HepG2 (cell line): ENCODE measurements around the gene PYGL. TPM values are rescaled to one million over a fixed set of nuclear protein-coding genes. Genes with fewer than 3 reads are reported as not detected.

Experiments used
- ATAC-seq: fragments of 200-7000 bp; cut with Tn5 transposase; 3 replicates; pipeline ENCODE4 v1.9.1; 2020; ENCODE audit warnings: mild to moderate bottlenecking, moderate library complexity
- BruUV-seq: library from RNA; stranded (reverse); fragments of 400-500 nt; replicated peaks from 2 replicates; lab custom pipeline; 2021; lab: Mats Ljungman, UMichigan
- CTCF ChIA-PET: fragments of 300-600 bp; formaldehyde crosslinking; extraction: SDS; loops from one replicate; lab custom pipeline; 2021; ENCODE audit warnings: low total read pairs, inconsistent platforms, low intra/inter-chr PET ratio; lab: Yijun Ruan, JAX
- POLR2A ChIA-PET: fragments of 350-600 bp; sonication (Branson Sonifier 250); formaldehyde crosslinking; loops from one replicate; lab custom pipeline; 2020; ENCODE audit warnings: antibody characterized with exemption, inconsistent platforms; lab: Yijun Ruan, JAX
- DNase-seq: peaks from one replicate; pipeline ENCODE4 v3.0.0-alpha.2; 2015; ENCODE audit warnings: low spot score
- FAIRE-seq: peaks from 3 replicates; lab custom pipeline; 2011; peaks lifted over from hg19 to GRCh38; lab: Jason Lieb, UNC
- H2AFZ ChIP-seq: one replicate; pipeline ENCODE4 v1.6.1; 2011; ENCODE audit warnings: low read length, inconsistent platforms
- H3K27ac ChIP-seq: fragments of 300-600 bp; 3 replicates; pipeline ENCODE4 v1.8.0; 2011; ENCODE audit warnings: mixed run types, mild to moderate bottlenecking, mixed read lengths, low read length, inconsistent platforms; ENCODE audit not compliant: insufficient read depth; ENCODE audit errors: extremely low read length
- H3K27me3 ChIP-seq, 2 experiments: fragments of 200-600 bp in 1 of 2; 2 replicates in 1 of 2; 3 replicates in 1 of 2; pipeline versions ENCODE4 v1.6.0 to v1.8.0; 2011; ENCODE audit warnings: low read length in 2 of 2, mild to moderate bottlenecking in 2 of 2, moderate library complexity in 2 of 2, inconsistent platforms in 1 of 2; ENCODE audit not compliant: insufficient read depth in 2 of 2, control insufficient read depth in 1 of 2
- H3K36me3 ChIP-seq, 2 experiments: fragments of 200-600 bp in 1 of 2; replicated peaks in 1 of 2; 2 replicates in 1 of 2; 3 replicates in 1 of 2; pipeline versions ENCODE4 v1.5.1 to v1.8.0; 2011; ENCODE audit warnings: low read length in 2 of 2, inconsistent platforms in 1 of 2; ENCODE audit not compliant: insufficient read depth in 2 of 2, control insufficient read depth in 1 of 2
- H3K4me1 ChIP-seq: 2 replicates; pipeline ENCODE4 v1.5.1; 2012; ENCODE audit warnings: low read length, inconsistent platforms; ENCODE audit not compliant: insufficient read depth
- H3K4me2 ChIP-seq: 2 replicates; pipeline ENCODE4 v1.6.0; 2011; ENCODE audit warnings: low read depth, low read length, inconsistent platforms
- H3K4me3 ChIP-seq, 3 experiments: fragments of 200-600 bp in 1 of 3; sonication (generic), shearing (Covaris generic) in 1 of 3; replicated peaks in 1 of 3; 2 replicates each; pipeline ENCODE4 v1.5.1; 2011 to 2016; ENCODE audit warnings: low read length in 3 of 3, inconsistent platforms in 2 of 3, low read depth in 2 of 3, mild to moderate bottlenecking in 2 of 3, control low read depth in 1 of 3, mixed read lengths in 1 of 3; ENCODE audit not compliant: insufficient read depth in 1 of 3
- H3K79me2 ChIP-seq: one replicate; pipeline ENCODE4 v1.6.1; 2011; ENCODE audit warnings: low read length, inconsistent platforms; ENCODE audit not compliant: insufficient read depth
- H3K9ac ChIP-seq: 2 replicates; pipeline ENCODE4 v1.6.0; 2011; ENCODE audit warnings: mild to moderate bottlenecking, low read depth, low read length, inconsistent platforms; ENCODE audit not compliant: insufficient read depth
- H3K9me3 ChIP-seq: 2 replicates; pipeline ENCODE4 v1.5.1; 2012; ENCODE audit warnings: mild to moderate bottlenecking, low read length
- H4K20me1 ChIP-seq: 2 replicates; pipeline ENCODE4 v1.6.0; 2011; ENCODE audit warnings: inconsistent platforms, mild to moderate bottlenecking, low read length, moderate library complexity; ENCODE audit not compliant: insufficient read depth
- FOSL1 ChIP-seq: sonication (generic); formaldehyde crosslinking; IDR thresholded peaks from 2 replicates; pipeline ENCODE4 v1.9.0; 2021; ENCODE audit warnings: missing genetic modification reagents, borderline replicate concordance
- HDAC1 ChIP-seq: sonication (generic); formaldehyde crosslinking; IDR thresholded peaks from 2 replicates; pipeline ENCODE4 v1.5.1; 2020; ENCODE audit warnings: mild to moderate bottlenecking, missing genetic modification reagents
- HNF4G ChIP-seq, 2 experiments: sonication (generic) in 1 of 2; formaldehyde crosslinking in 1 of 2; IDR thresholded peaks; 2 replicates each; pipeline versions ENCODE4 v1.4.0 to v1.6.1; 2011 to 2020; ENCODE audit warnings: borderline replicate concordance in 2 of 2, low read depth in 2 of 2, mild to moderate bottlenecking in 2 of 2, low read length in 1 of 2, missing genetic modification reagents in 1 of 2, moderate library complexity in 1 of 2
- HNRNPH1 ChIP-seq: fragments of 200-400 bp; formaldehyde crosslinking; optimal IDR thresholded peaks from 2 replicates; pipeline ENCODE3; 2017; ENCODE audit warnings: mild to moderate bottlenecking, low read depth, low read length
- MEF2D ChIP-seq: sonication (generic); formaldehyde crosslinking; IDR thresholded peaks from 2 replicates; pipeline ENCODE4 v1.5.1; 2020; ENCODE audit warnings: mild to moderate bottlenecking, missing genetic modification reagents
- POLR2AphosphoS2 ChIP-seq: IDR thresholded peaks from 2 replicates; pipeline ENCODE4 v1.6.1; 2011; ENCODE audit warnings: low read depth, low read length, improper control_type of control experiment
- PRMT3 ChIP-seq: sonication (generic); formaldehyde crosslinking; IDR thresholded peaks from 2 replicates; pipeline ENCODE4 v1.8.1; 2022; ENCODE audit warnings: low read depth, mild to moderate bottlenecking, moderate library complexity, missing genetic modification reagents, borderline replicate concordance
- RBFOX2 ChIP-seq: fragments of 200-400 bp; formaldehyde crosslinking; IDR thresholded peaks from 2 replicates; pipeline ENCODE4 v1.6.1; 2017; ENCODE audit warnings: low read depth, mild to moderate bottlenecking, low read length
- SIN3A ChIP-seq: IDR thresholded peaks from 2 replicates; pipeline ENCODE4 v1.6.1; 2011; ENCODE audit warnings: low read depth, mild to moderate bottlenecking, control low read depth, low read length, borderline replicate concordance
- SRSF4 ChIP-seq: fragments of 200-400 bp; formaldehyde crosslinking; IDR thresholded peaks from one replicate; pipeline ENCODE4 v1.6.1; 2018; ENCODE audit warnings: mild to moderate bottlenecking, low read depth, low read length, moderate library complexity; ENCODE audit not compliant: poor library complexity, severe bottlenecking
- SRY ChIP-seq: sonication (generic); formaldehyde crosslinking; IDR thresholded peaks from 2 replicates; pipeline ENCODE4 v1.8.0; 2022; ENCODE audit warnings: mild to moderate bottlenecking, missing genetic modification reagents
- ZKSCAN1 ChIP-seq: fragments of 150-350 bp; IDR thresholded peaks from 2 replicates; pipeline ENCODE4 v1.6.1; 2014; ENCODE audit warnings: low read length
- ZNF577 ChIP-seq: sonication (generic); formaldehyde crosslinking; IDR thresholded peaks from 2 replicates; pipeline ENCODE4 v1.4.0; 2020; ENCODE audit warnings: mild to moderate bottlenecking, low read depth, missing genetic modification reagents, borderline replicate concordance
- ZNF589 ChIP-seq: sonication (generic); formaldehyde crosslinking; conservative IDR thresholded peaks from 2 replicates; pipeline ENCODE4 v1.8.0; 2022; ENCODE audit warnings: mild to moderate bottlenecking, moderate library complexity, missing genetic modification reagents
- WGBS: methylation state at CpG from one replicate; pipeline ENCODE4 v1.1.6; 2017; ENCODE audit warnings: low lambda C conversion rate; 5-methylcytosine and 5-hydroxymethylcytosine counted together
- in situ Hi-C: cut with HindIII; loops from 2 replicates; pipeline ENCODE4 v1.10.0; 2017; ENCODE audit warnings: low pct_unique_long_range_greater_than_20kb; ENCODE audit not compliant: extremely low pct_ligation_motif_present
- intact Hi-C: fragments of 100-400 bp; cut with micrococcal nuclease; formaldehyde crosslinking; loops from one replicate; pipeline ENCODE4 v1.10.0; 2022; ENCODE audit not compliant: unreplicated experiment
- polyA plus RNA-seq, 8 experiments: library from polyadenylated mRNA; depleted of rRNA in 3 of 8; stranded (reverse) in 7 of 8; unstranded in 1 of 8; fragments of >200 nt; fragmentation: Illumina TruSeq in 4 of 8; extraction: Trizol in 4 of 8; gene quantifications; 2 replicates each; pipeline versions ENCODE4 v1.2.1 to v1.2.3, GENCODE V29; 2011 to 2016; ENCODE audit warnings: low read depth in 4 of 8, missing spikeins in 1 of 8, mixed read lengths in 1 of 8; ENCODE audit not compliant: insufficient read depth in 1 of 8
- total RNA-seq, 5 experiments: library from RNA; depleted of rRNA; stranded (reverse); fragments of >200 nt; fragmentation: Illumina TruSeq; extraction: Trizol; gene quantifications; 2 replicates each; pipeline ENCODE4 v1.2.3, GENCODE V29; 2016; ENCODE audit warnings: low read depth in 1 of 5
- TF ChIP-seq, protein P1 (sequence below): sonication (generic); formaldehyde crosslinking; IDR thresholded peaks from 2 replicates; pipeline ENCODE4 v1.4.0; 2020; ENCODE audit warnings: mild to moderate bottlenecking, missing genetic modification reagents
- TF ChIP-seq, protein P2 (sequence below): sonication (generic); formaldehyde crosslinking; conservative IDR thresholded peaks from 2 replicates; pipeline ENCODE4 v1.8.1; 2023; ENCODE audit warnings: missing genetic modification reagents

PYGL gene
- total and polyA plus RNA-seq, 2 of the 13 experiments (the other 11 are each of a cell fraction or from before 2014, with no cell fraction given), result 98.4 to 110 TPM

DNA sequence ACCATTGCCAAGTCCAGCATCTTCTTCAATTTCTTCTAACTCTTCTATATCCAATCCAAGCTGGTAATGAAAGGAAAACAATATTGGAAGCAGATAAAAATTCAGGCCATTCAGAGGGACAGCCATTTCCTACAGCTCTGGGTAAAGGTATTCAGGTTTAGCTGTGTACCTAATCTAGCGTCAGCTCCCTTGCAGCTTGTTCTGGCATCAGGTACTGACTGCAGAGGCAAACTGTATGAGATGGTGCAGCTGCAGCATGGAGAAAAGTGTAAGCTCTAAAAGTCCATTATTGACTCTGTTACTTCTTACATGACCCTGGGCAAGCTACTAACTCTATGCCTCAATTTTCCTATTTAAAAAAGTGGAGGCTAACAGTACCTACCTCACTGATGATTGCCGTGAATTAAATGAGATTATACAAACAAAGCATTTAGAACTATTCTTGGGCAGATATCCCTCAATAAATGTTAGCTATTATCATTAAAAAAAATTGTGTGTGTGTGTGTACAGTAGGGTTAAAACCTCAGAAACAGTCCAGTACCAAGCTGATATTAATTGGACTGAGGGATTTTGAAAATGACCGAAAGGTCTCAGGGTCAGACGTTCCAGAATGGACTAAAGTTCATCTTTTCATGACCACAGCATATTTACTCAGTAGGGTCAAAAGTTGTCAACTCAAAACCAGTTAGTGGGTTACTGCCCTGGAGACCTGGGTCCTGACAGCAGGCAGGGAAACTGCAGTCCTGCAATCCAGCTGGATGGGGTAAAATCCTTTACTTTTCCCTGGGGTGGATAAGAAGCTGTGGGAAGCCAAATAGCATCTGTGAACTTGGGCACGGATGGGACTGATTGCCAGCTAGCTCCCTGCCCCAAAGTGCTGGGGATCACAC, 8.9 kb downstream of the PYGL start:
- ATAC-seq (peak; percentile 96), FAIRE-seq (peak; percentile 96), DNase-seq (peak; percentile 88)
- H3K27ac ChIP-seq, result peak overlapping the region; percentile 76
- intact Hi-C loops, result loop anchor here (1.0 to 5.0 kb wide), 4 partner anchors 8 to 103 kb away; partner anchors contain the start of gene NIN
- peaks cover 15% of the 10 kb centered on the region for H3K79me2 ChIP-seq
- 0 out of 2 replicates have a peak overlapping the region, but pooled peaks have one; percentile 20 for H3K9ac ChIP-seq
- no TSS peak for BruUV-seq
- POLR2A ChIA-PET, result interaction anchor here (0.7 to 3.4 kb wide), 7 partner anchors 9 to 106 kb away, joined by 3 to 44 read pairs (median 3); partner anchors contain the start of gene PYGL
- H3K36me3 ChIP-seq, result peaks cover 12 to 35% of the 10 kb centered on the region in 2 experiments
- peak overlapping the region in 1 of 3 experiments; percentile 25; a peak in 2 of 6 replicates for H3K4me3 ChIP-seq
- no peak overlapping the region for H2AFZ ChIP-seq
- H3K4me2 ChIP-seq, result peak overlapping the region; percentile 65
- H3K4me1 ChIP-seq, result peaks cover 66% of the 10 kb centered on the region
- peaks cover 7% of the 10 kb centered on the region; the same call in 1 of the 2 replicates for H4K20me1 ChIP-seq
- in situ Hi-C loops, result no loop called here
- no peaks in the 10 kb centered on the region for H3K27me3 ChIP-seq
- CTCF ChIA-PET, result no interaction called here
- 24% methylated on average over 4 of the region's 5 CpGs for WGBS
- no peaks in the 10 kb centered on the region for H3K9me3 ChIP-seq
- no peak for TF ChIP-seq RBFOX2
- TF ChIP-seq MEF2D, result peak; percentile 69; the same call in 1 of the 2 replicates
- TF ChIP-seq, protein P1, sequence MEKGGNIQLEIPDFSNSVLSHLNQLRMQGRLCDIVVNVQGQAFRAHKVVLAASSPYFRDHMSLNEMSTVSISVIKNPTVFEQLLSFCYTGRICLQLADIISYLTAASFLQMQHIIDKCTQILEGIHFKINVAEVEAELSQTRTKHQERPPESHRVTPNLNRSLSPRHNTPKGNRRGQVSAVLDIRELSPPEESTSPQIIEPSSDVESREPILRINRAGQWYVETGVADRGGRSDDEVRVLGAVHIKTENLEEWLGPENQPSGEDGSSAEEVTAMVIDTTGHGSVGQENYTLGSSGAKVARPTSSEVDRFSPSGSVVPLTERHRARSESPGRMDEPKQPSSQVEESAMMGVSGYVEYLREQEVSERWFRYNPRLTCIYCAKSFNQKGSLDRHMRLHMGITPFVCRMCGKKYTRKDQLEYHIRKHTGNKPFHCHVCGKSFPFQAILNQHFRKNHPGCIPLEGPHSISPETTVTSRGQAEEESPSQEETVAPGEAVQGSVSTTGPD, result no peak
- TF ChIP-seq SRY, result no peak
- peak; percentile 87 for TF ChIP-seq HNF4G (IDR thresholded peaks at IDR 0.05; ENCODE audit: borderline replicate concordance, low read depth, low read length)
- peak; percentile 88; the same call in 1 of the 2 replicates for TF ChIP-seq HNF4G (CRISPR knock-in tag; IDR thresholded peaks at IDR 0.05; ENCODE audit: borderline replicate concordance, low read depth)
- no peak for TF ChIP-seq ZNF589 (CRISPR knock-in tag)
- peak; percentile 75 for TF ChIP-seq HDAC1 (CRISPR knock-in tag)
- no peak for TF ChIP-seq ZKSCAN1
- TF ChIP-seq HNRNPH1, result no peak
- no peak for TF ChIP-seq SRSF4
- TF ChIP-seq SIN3A, result 0 out of 2 replicates have a peak, but pooled peaks have one; percentile 51
- no peak for TF ChIP-seq PRMT3 (CRISPR knock-in tag)
- TF ChIP-seq, protein P2, sequence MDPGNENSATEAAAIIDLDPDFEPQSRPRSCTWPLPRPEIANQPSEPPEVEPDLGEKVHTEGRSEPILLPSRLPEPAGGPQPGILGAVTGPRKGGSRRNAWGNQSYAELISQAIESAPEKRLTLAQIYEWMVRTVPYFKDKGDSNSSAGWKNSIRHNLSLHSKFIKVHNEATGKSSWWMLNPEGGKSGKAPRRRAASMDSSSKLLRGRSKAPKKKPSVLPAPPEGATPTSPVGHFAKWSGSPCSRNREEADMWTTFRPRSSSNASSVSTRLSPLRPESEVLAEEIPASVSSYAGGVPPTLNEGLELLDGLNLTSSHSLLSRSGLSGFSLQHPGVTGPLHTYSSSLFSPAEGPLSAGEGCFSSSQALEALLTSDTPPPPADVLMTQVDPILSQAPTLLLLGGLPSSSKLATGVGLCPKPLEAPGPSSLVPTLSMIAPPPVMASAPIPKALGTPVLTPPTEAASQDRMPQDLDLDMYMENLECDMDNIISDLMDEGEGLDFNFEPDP (CRISPR knock-in tag), result no peak
- no peak for TF ChIP-seq POLR2AphosphoS2
- TF ChIP-seq ZNF577 (CRISPR knock-in tag), result no peak
- TF ChIP-seq FOSL1, result no peak
